Ovary (tissue), 3 donors: Measurements from ENCODE around the gene RASSF10.

Experiments
- CTCF ChIP-seq, 3 donors: fragments of 450-650 bp in 2 of 3; fragments of 200-600 bp in 1 of 3; IDR thresholded peaks; one replicate each; pipeline versions ENCODE4 v1.5.1 to v1.8.0; 2016 to 2022; ENCODE audit warnings: antibody characterized with exemption in 3 of 3, mild to moderate bottlenecking in 1 of 3
- EP300 ChIP-seq: sonication (generic); formaldehyde crosslinking; IDR thresholded peaks from one replicate; pipeline ENCODE4 v1.6.1; 2017; ENCODE audit warnings: antibody characterized with exemption
- POLR2A ChIP-seq: fragments of 450-650 bp; IDR thresholded peaks from one replicate; pipeline ENCODE4 v1.6.1; 2017; ENCODE audit warnings: antibody characterized with exemption, mild to moderate bottlenecking, moderate library complexity
- donor health status: DM: no; HTN: no; CAD: no.

GRCh38 chr11:12994476-12994875 is 14.6 kb upstream of the RASSF10 start:
- TF ChIP-seq CTCF (IDR thresholded peaks at IDR 0.05) (no peak), EP300 (no peak), POLR2A (no peak)
